HepG2 (cell line): ENCODE data around the gene ANKZF1. TPM values are rescaled to one million over a fixed set of nuclear protein-coding genes. Genes with fewer than 3 reads are reported as not detected.

Experiments
- ATM ChIP-seq: fragments of 450-650 bp; IDR thresholded peaks from 2 replicates; pipeline ENCODE4 v1.7.1; 2017; ENCODE audit warnings: mild to moderate bottlenecking, borderline replicate concordance
- BRD4 ChIP-seq: sonication (generic); formaldehyde crosslinking; IDR thresholded peaks from 2 replicates; pipeline ENCODE4 v1.4.0; 2020; ENCODE audit warnings: missing genetic modification reagents
- GFI1 ChIP-seq: sonication (generic); formaldehyde crosslinking; IDR thresholded peaks from 2 replicates; pipeline ENCODE4 v1.5.0; 2020; ENCODE audit warnings: missing genetic modification reagents, mild to moderate bottlenecking, borderline replicate concordance
- IKZF1 ChIP-seq: fragments of 450-650 bp; IDR thresholded peaks from 2 replicates; pipeline ENCODE4 v1.7.1; 2016
- MAFK ChIP-seq, 2 experiments: IDR thresholded peaks in 1 of 2; conservative IDR thresholded peaks in 1 of 2; 2 replicates each; pipeline ENCODE4 v1.6.1; 2011; ENCODE audit warnings: improper control_type of control experiment in 2 of 2, low read length in 2 of 2
- NCOA5 ChIP-seq: sonication (generic); formaldehyde crosslinking; IDR thresholded peaks from 2 replicates; pipeline ENCODE4 v1.4.0; 2020; ENCODE audit warnings: missing genetic modification reagents
- THAP11 ChIP-seq: IDR thresholded peaks from 2 replicates; pipeline ENCODE4 v1.6.1; 2016; ENCODE audit warnings: missing biosample characterization, missing genetic modification reagents
- XBP1 ChIP-seq: sonication (generic); formaldehyde crosslinking; IDR thresholded peaks from 2 replicates; pipeline ENCODE4 v1.5.0; 2020; ENCODE audit warnings: missing genetic modification reagents
- ZKSCAN5 ChIP-seq: sonication (generic); formaldehyde crosslinking; IDR thresholded peaks from 2 replicates; pipeline ENCODE4 v1.5.1; 2020; ENCODE audit warnings: mild to moderate bottlenecking, missing genetic modification reagents
- ZNF143 ChIP-seq: sonication (generic); formaldehyde crosslinking; IDR thresholded peaks from 2 replicates; pipeline ENCODE4 v1.4.0; 2020; ENCODE audit warnings: missing genetic modification reagents
- ZNF253 ChIP-seq: sonication (generic); formaldehyde crosslinking; IDR thresholded peaks from 2 replicates; pipeline ENCODE4 v1.8.0; 2022; ENCODE audit warnings: mild to moderate bottlenecking, missing genetic modification reagents, borderline replicate concordance
- ZNF672 ChIP-seq: sonication (generic); formaldehyde crosslinking; IDR thresholded peaks from 2 replicates; pipeline ENCODE4 v1.8.1; 2022; ENCODE audit warnings: missing genetic modification reagents
- polyA plus RNA-seq, 8 experiments: library from polyadenylated mRNA; depleted of rRNA in 3 of 8; stranded (reverse) in 7 of 8; unstranded in 1 of 8; fragments of >200 nt; fragmentation: Illumina TruSeq in 4 of 8; extraction: Trizol in 4 of 8; gene quantifications; 2 replicates each; pipeline versions ENCODE4 v1.2.1 to v1.2.3, GENCODE V29; 2011 to 2016; ENCODE audit warnings: low read depth in 4 of 8, missing spikeins in 1 of 8, mixed read lengths in 1 of 8; ENCODE audit not compliant: insufficient read depth in 1 of 8
- total RNA-seq, 5 experiments: library from RNA; depleted of rRNA; stranded (reverse); fragments of >200 nt; fragmentation: Illumina TruSeq; extraction: Trizol; gene quantifications; 2 replicates each; pipeline ENCODE4 v1.2.3, GENCODE V29; 2016; ENCODE audit warnings: low read depth in 1 of 5
- TF ChIP-seq, protein P1 (sequence below): sonication (generic); formaldehyde crosslinking; IDR thresholded peaks from 2 replicates; pipeline ENCODE4 v1.8.0; 2022; ENCODE audit warnings: missing genetic modification reagents, mild to moderate bottlenecking, moderate library complexity, borderline replicate concordance
- TF ChIP-seq, protein P2 (sequence below): sonication (generic); formaldehyde crosslinking; IDR thresholded peaks from 2 replicates; pipeline ENCODE4 v1.5.0; 2020; ENCODE audit warnings: missing genetic modification reagents
- TF ChIP-seq, protein P3 (sequence below): sonication (generic); formaldehyde crosslinking; IDR thresholded peaks from 2 replicates; pipeline ENCODE4 v1.4.0; 2020; ENCODE audit warnings: missing genetic modification reagents, borderline replicate concordance
- TF ChIP-seq, protein P4 (sequence below): sonication (generic); formaldehyde crosslinking; IDR thresholded peaks from 2 replicates; pipeline ENCODE4 v1.5.0; 2020; ENCODE audit warnings: mild to moderate bottlenecking, missing genetic modification reagents, borderline replicate concordance

Gene ANKZF1
- total and polyA plus RNA-seq, 2 of the 13 experiments (the other 11 are each of a cell fraction or from before 2014, with no cell fraction given): 25.3 to 128 TPM

DNA sequence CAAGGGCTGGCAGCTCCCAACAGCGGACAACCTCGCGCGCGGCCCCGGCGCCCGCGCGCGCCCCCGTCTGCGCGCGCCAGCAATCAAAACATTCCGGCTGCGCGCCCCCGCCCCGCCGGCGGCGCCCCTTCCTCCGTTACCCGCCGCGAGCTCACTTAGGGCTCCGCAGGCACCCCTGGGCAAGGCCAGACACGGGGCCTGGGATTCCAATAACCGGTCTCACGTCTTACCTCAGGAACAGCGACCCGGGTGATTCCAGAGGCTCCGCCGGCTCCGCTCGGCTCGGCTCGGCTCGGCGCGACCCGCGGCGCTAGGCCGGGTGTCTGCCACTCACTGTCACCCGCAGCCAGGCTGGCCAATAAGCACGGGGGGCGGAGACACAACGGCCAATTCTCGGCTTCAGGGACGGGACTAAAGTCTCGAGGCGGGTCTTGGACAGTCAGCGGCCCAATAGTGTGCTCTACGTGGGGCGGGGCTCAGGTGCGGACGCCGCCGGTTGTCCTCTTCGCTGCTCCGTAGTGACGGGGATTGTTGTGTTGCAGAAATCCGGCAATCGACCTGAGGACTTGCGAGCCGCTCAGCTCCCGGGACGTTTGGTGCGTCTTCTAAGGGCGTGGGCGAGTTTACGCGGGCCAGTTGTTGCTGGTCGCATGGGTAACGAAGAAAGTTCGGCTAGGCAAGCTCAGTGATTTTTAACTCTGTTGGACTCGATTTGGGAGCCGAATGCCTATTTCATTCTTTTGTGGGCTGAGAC, at the start of gene ANKZF1, which contains the start of gene ATG9A (continued):
- TF ChIP-seq GFI1 (CRISPR knock-in tag) (0 out of 2 replicates have a peak, but pooled peaks have one; percentile 19), ATM (no peak), ZNF143 (0 out of 2 replicates have a peak, but pooled peaks have one; percentile 22), ZKSCAN5 (no peak), ZNF672 (no peak), MAFK (conservative IDR thresholded peaks at IDR 0.05 in 1 of 2, IDR thresholded peaks at IDR 0.05 in 1 of 2; ENCODE audit: low read length in 2 of 2) (0 out of 4 replicates have a peak, but pooled peaks have one; percentile 1 to 8), NCOA5 (CRISPR knock-in tag) (no peak), BRD4 (CRISPR knock-in tag) (no peak), THAP11 (peak; percentile 90), IKZF1 (no peak), XBP1 (CRISPR knock-in tag) (no peak), ZNF253 (CRISPR knock-in tag) (0 out of 2 replicates have a peak, but pooled peaks have one; percentile 51)
- TF ChIP-seq, protein P1, sequence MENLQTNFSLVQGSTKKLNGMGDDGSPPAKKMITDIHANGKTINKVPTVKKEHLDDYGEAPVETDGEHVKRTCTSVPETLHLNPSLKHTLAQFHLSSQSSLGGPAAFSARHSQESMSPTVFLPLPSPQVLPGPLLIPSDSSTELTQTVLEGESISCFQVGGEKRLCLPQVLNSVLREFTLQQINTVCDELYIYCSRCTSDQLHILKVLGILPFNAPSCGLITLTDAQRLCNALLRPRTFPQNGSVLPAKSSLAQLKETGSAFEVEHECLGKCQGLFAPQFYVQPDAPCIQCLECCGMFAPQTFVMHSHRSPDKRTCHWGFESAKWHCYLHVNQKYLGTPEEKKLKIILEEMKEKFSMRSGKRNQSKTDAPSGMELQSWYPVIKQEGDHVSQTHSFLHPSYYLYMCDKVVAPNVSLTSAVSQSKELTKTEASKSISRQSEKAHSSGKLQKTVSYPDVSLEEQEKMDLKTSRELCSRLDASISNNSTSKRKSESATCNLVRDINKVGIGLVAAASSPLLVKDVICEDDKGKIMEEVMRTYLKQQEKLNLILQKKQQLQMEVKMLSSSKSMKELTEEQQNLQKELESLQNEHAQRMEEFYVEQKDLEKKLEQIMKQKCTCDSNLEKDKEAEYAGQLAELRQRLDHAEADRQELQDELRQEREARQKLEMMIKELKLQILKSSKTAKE (CRISPR knock-in tag): no peak
- TF ChIP-seq, protein P2, sequence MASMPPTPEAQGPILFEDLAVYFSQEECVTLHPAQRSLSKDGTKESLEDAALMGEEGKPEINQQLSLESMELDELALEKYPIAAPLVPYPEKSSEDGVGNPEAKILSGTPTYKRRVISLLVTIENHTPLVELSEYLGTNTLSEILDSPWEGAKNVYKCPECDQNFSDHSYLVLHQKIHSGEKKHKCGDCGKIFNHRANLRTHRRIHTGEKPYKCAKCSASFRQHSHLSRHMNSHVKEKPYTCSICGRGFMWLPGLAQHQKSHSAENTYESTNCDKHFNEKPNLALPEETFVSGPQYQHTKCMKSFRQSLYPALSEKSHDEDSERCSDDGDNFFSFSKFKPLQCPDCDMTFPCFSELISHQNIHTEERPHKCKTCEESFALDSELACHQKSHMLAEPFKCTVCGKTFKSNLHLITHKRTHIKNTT (CRISPR knock-in tag): no peak
- TF ChIP-seq, protein P3, sequence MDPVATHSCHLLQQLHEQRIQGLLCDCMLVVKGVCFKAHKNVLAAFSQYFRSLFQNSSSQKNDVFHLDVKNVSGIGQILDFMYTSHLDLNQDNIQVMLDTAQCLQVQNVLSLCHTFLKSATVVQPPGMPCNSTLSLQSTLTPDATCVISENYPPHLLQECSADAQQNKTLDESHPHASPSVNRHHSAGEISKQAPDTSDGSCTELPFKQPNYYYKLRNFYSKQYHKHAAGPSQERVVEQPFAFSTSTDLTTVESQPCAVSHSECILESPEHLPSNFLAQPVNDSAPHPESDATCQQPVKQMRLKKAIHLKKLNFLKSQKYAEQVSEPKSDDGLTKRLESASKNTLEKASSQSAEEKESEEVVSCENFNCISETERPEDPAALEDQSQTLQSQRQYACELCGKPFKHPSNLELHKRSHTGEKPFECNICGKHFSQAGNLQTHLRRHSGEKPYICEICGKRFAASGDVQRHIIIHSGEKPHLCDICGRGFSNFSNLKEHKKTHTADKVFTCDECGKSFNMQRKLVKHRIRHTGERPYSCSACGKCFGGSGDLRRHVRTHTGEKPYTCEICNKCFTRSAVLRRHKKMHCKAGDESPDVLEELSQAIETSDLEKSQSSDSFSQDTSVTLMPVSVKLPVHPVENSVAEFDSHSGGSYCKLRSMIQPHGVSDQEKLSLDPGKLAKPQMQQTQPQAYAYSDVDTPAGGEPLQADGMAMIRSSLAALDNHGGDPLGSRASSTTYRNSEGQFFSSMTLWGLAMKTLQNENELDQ (CRISPR knock-in tag): no peak
- TF ChIP-seq, protein P4, sequence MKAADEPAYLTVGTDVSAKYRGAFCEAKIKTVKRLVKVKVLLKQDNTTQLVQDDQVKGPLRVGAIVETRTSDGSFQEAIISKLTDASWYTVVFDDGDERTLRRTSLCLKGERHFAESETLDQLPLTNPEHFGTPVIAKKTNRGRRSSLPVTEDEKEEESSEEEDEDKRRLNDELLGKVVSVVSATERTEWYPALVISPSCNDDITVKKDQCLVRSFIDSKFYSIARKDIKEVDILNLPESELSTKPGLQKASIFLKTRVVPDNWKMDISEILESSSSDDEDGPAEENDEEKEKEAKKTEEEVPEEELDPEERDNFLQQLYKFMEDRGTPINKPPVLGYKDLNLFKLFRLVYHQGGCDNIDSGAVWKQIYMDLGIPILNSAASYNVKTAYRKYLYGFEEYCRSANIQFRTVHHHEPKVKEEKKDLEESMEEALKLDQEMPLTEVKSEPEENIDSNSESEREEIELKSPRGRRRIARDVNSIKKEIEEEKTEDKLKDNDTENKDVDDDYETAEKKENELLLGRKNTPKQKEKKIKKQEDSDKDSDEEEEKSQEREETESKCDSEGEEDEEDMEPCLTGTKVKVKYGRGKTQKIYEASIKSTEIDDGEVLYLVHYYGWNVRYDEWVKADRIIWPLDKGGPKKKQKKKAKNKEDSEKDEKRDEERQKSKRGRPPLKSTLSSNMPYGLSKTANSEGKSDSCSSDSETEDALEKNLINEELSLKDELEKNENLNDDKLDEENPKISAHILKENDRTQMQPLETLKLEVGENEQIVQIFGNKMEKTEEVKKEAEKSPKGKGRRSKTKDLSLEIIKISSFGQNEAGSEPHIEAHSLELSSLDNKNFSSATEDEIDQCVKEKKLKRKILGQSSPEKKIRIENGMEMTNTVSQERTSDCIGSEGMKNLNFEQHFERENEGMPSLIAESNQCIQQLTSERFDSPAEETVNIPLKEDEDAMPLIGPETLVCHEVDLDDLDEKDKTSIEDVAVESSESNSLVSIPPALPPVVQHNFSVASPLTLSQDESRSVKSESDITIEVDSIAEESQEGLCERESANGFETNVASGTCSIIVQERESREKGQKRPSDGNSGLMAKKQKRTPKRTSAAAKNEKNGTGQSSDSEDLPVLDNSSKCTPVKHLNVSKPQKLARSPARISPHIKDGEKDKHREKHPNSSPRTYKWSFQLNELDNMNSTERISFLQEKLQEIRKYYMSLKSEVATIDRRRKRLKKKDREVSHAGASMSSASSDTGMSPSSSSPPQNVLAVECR (CRISPR knock-in tag): peak; percentile 96
